Activated CD8-positive, alpha-beta memory T cell treated with anti-CD3 and anti-CD28 coated beads for 4 hours (primary cell): Measurements from ENCODE around the gene RDH8.

Source experiments
- DNase-seq, 2 donors: peaks; one replicate each; pipeline ENCODE4 v3.0.0-alpha.2; 2020; ENCODE audit warnings: low read depth in 2 of 2

Gene RDH8

DNA sequence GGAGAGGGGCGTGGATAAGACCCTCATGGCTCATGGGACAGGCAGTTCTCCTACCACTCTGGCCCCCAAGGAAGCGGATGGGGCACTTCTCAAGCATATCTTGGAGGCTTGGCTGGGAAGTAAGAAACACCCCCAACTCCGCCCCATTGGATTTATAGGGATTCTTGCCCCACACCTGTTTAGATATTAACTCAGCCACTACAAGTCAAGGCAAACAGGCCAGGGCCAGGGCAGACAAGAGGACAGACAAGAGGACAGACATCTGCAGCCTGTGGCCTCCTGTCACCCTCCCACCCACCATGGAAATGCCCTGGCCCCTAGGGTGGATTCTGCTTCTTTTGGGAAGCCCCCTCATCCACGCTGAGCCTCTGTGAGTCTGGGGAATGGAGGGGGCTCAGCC lies 24.1 kb downstream of the RDH8 start:
- no peak for DNase-seq

DNA sequence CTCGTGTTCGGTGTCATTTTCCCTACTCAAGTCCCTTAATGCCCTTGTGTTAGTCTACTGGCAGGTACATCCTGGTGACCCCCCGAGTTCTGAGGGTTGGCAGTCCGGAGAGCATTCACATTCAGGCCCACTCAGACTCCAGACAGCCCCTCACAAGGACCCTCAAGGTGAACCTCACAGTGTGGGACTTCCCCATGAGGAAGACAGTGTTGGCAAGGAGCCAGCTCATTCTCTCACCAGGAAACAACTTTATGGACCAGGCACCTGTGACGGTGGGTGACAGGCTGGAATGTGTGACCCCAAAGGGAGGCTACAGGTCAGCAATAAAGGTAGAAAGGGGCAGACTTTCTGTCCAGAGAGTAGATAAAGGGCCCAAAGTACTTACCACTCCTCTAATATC lies 24.5 kb downstream of the RDH8 start:
- no peak for DNase-seq

DNA sequence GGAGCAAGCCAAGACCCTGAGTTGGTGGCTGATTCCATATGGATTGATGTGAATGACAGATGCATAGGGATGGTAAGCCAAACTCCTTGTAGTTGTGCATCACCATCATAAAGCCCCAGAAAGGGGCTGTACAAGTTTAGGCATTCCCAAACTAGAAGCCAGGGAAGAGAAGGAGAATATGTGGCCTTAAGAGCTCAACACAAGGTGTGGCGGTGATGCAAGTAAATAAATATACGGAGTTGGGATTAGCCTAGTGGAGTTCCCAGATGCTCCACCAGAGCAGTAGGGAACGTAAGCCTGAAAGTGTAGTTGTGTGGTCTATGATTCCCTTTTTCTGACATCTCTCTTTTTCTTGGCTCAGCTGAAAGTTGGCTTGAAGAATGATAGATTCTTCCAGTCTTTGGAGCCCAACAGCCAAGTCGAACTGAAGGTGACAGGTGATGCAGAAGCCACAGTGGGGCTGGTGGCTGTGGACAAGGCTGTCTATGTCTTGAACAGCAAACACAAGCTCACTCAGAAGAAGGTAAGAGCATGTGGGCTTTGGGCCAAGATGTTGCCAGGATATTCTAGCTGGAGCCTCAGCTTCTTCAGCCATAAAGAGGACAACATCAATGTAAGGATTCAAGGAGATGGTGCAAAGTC lies 30.1 kb downstream of the RDH8 start:
- no peak for DNase-seq

DNA sequence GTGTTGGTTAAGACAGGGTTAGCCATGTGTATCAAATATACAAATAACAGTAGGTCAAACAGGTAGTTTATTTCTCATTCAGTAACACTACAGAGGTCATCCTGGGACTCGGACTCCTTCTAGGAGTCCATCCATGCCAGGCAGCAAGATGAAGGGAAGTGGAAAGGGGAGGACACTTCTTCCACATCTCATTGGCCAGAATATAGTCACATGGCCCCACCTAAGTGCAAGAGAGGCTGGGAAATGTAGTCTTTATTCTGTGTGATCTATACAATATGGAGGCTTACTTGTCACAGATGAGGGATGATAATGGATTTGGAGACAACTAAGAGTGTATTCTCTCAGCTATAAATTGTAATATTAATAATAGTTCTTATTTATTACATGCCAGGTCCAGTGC lies 31.1 kb downstream of the RDH8 start:
- no peak for DNase-seq

DNA sequence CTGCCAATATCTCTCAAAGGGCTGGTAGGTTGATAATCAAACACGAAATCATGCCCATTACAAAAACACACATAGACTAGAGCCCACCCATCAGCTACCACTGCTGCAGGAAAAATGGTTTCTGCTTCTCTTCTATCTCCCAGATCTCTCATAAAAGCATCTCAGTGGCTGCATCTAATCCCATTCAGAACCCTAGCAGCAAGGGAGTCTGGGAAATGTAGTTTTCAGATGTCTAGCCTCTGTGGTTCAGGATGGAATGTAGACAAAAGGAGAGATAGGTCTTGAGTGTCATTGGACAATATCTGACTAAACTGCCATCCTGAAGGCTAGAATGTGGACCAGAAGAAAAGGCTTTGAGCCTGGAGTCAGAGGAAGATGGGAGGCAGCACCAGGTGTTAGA lies 32.1 kb downstream of the RDH8 start:
- DNase-seq = no peak

DNA sequence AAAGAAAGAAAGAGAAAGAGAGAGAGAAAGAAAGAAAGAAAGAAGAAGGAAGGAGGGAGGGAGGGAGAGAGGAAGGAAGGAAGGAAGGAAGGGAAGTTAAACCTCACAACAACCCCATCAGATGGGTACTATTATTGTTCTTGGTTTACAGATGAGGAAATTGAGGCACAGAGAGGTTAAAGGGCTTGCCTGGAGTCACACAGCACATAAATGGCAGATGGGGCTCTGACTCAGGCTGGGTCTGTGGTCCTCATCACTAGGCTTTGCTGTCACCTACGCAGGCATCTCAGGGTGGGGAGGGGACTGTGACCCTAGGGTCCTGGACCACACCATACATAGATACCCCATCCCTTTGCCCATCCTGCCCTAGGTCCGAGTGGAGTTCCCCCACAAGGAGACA lies 36.3 kb downstream of the RDH8 start:
- DNase-seq = no peak

DNA sequence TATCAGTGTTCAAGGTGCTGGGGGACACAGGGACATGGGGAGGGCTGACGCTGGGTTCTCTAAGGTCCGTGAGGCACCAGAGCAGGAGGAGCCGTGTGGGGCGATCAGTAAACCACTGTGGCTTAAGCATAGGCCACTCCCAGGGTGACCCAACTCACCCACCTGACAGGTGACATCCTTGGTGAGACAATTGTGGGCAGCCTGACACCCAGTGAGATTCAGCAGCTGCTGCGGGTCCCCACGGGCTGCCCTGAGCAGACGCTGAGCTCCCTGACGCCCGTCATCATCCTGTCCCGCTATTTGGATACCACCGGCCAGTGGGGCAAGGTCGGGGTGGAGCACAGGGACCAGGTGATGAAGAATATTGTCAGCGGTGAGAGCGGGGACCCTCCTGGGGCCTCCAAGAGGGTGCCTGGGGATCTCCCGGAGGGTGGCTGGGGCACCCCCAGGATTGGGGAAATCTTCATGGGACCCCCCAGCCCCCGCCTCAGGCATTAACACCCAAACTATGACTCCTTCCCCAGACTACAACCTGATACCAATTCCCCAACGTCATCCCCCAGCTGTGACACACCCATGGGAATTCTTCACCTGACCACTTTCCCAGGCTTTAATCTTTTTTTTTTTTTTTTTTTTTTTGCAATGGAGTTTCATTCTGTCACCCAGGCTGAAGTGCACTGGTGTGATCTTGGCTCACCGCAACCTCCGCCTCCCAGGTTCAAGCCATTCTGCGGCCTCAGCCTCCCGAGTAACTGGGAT lies 39.5 kb downstream of the RDH8 start:
- DNase-seq = no peak

DNA sequence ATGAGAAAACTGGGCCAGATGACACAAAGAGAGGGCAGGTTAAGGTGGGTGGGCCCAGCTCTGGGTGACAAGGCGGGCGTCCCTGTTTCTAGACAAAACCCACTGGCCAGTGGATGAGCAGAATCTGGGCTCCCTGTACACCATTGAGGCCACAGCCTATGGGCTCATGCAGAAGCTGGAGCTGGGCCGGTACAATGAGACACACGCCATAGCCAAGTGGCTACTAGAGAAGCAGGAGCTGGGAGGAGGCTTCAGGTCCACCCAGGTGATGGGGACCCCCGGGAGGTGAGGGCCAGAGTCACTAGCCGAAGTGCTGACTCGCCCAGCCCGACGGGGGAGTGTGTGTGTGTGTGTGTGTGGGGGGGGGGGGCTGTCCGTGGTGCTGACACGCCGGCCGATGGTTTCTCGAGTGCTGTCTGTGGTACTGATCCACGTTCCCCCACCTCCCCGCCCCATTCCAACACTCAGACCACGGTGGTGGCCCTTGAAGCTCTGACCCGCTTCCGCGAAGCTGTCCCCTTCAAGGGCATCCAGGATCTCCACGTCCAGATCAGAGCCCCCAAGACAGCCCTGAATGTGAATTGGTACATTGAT lies 48.5 kb downstream of the RDH8 start:
- DNase-seq = no peak

DNA sequence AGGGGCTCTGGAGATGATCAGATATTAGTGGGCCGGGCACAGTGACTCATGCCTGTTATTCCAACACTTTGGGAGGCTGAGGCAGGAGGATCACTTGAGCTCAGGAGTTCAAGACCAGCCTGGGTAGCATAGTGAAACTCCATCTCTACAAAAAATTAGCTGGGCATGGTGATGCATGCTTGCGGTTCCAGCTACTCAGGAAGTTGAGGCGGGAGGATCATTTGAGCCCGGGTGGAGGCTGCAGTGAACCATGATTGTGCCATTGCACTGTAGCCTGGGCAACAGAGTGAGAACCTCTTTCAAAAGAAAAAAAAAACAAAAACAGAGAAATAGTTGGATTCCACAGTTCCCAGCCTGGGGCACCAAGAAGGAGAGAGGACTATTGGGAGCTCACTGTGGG lies 54.9 kb downstream of the RDH8 start:
- no peak for DNase-seq

DNA sequence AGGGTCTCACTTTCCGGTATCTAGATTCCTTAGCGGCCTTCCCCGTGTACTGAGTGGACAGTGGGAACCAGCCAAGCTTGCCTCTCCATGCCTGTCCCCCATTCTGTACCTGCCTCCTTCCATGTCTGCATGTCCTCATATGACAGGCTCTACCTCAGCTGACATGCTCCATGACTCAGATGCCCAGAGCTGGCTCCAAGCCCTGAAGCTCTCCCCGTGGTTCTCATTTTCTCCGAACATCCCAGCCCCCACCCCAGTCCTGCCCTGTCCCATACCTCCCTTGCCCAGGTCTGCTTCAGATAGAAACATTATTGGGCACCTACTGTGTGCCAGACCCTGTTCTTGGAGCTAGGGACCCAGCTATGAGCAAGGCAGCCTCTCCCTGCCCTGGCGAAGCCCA lies 55.8 kb downstream of the RDH8 start:
- DNase-seq = no peak

DNA sequence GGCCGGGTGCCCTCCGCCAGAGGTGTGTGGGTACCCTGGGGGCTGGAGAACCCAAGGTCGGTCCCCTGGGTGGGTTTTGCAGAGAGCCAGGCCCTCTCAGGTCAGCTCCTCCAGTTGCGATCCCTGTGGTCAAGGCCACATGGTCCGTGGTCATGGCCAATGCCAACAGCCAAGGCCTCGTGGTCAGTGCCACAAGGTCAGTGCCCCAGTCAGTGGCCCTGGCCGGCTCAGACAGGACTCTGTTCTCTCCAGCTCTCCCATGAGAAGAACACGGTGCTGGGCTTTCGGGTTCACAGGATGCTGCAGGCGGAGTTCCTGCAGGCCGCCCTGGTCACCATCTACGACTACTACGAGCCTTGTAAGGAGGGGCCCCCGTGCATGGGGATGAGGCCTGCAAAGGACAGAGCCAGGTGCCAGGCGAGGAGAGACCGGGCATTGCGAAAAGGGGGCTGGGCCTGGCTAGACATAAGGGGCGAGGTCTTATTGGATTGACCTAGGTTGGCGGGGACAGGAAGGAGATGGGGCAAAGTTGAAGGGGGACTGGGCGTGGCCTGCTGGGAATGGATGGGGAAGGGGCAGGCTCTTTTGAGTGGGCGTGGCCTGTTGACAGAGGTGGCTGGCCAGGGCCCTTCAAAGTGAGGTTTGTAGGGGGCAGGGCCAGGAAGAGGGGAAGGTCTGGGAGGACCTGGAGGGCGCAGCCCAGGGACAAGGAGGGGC lies 57.6 kb downstream of the RDH8 start:
- no peak for DNase-seq
